HCT116 (cell line): Measurements from ENCODE around the gene FOXJ1. TPM values are rescaled to one million over a fixed set of nuclear protein-coding genes. Genes with fewer than 3 reads are reported as not detected.
A peak's percentile ranks its signal among the peaks of the same experiment; 100 is the strongest.

ENCODE experiments used
- ATAC-seq: fragments of 200-7000 bp; cut with Tn5 transposase; 2 replicates; pipeline ENCODE4 v1.9.1; 2020; ENCODE audit warnings: mild to moderate bottlenecking, moderate library complexity
- BruUV-seq: library from RNA; stranded (reverse); fragments of 400-500 nt; replicated peaks from 2 replicates; lab custom pipeline; 2021; lab: Mats Ljungman, UMichigan
- CTCF ChIA-PET: fragments of 300-600 bp; sonication (Branson Sonifier 250); formaldehyde crosslinking; loops from one replicate; lab custom pipeline; 2021; ENCODE audit warnings: antibody characterized with exemption; lab: Charles Lee
- POLR2A ChIA-PET: fragments of 300-600, 350-600 bp; sonication (Branson Sonifier 250); formaldehyde crosslinking; loops from one replicate; lab custom pipeline; 2021; ENCODE audit warnings: antibody characterized with exemption; lab: Charles Lee
- RAD21 ChIA-PET, 2 experiments: fragments of 300-600 bp; sonication (Branson Sonifier 250); formaldehyde crosslinking; loops; one replicate each; lab custom pipeline; 2023; ENCODE audit warnings: low total read pairs in 2 of 2; ENCODE audit not compliant: uncharacterized antibody in 2 of 2, unreplicated experiment in 2 of 2, low non-redundant PET in 1 of 2; lab: Charles Lee
- DNase-seq: peaks from one replicate; pipeline ENCODE4 v3.0.0-alpha.2; 2010; ENCODE audit warnings: low read depth, low spot score
- H2AFZ ChIP-seq: fragments of 200-600 bp; shearing (Covaris generic), sonication (generic); 2 replicates; pipeline ENCODE4 v1.6.1; 2017; ENCODE audit warnings: low read depth, mixed run types, mixed read lengths, antibody characterized with exemption, low read length; ENCODE audit not compliant: poor library complexity, severe bottlenecking
- H3K27ac ChIP-seq: 2 replicates; pipeline ENCODE4 v1.5.1; 2012; ENCODE audit warnings: low read depth, low read length
- H3K27me3 ChIP-seq: fragments of 200-600 bp; sonication (generic); 2 replicates; pipeline ENCODE4 v1.6.1; 2016; ENCODE audit warnings: mixed run types, low read length, mixed read lengths; ENCODE audit not compliant: insufficient read depth
- H3K36me3 ChIP-seq, 2 experiments: fragments of 200-500 bp in 1 of 2; fragments of 200-600 bp in 1 of 2; sonication (Bioruptor generic) in 1 of 2; sonication (generic) in 1 of 2; 2 replicates each; pipeline versions ENCODE4 v1.5.1 to v1.6.1; 2014 to 2016; ENCODE audit warnings: low read length in 2 of 2, inconsistent platforms in 1 of 2, mixed read lengths in 1 of 2, mixed run types in 1 of 2; ENCODE audit not compliant: insufficient read depth in 2 of 2, control insufficient read depth in 1 of 2
- H3K4me1 ChIP-seq, 2 experiments: fragments of 200-600 bp in 1 of 2; sonication (generic) in 1 of 2; 2 replicates each; pipeline versions ENCODE4 v1.5.1 to v1.6.1; 2012 to 2017; ENCODE audit warnings: low read length in 2 of 2, inconsistent platforms in 1 of 2, mild to moderate bottlenecking in 1 of 2, mixed read lengths in 1 of 2, mixed run types in 1 of 2, moderate library complexity in 1 of 2; ENCODE audit not compliant: insufficient read depth in 2 of 2, control insufficient read depth in 1 of 2
- H3K4me2 ChIP-seq: fragments of 200-600 bp; sonication (generic); 2 replicates; pipeline ENCODE4 v1.6.1; 2017; ENCODE audit warnings: mixed run types, low read length, mixed read lengths
- H3K4me3 ChIP-seq, 2 experiments: fragments of 200-600 bp in 1 of 2; sonication (generic) in 1 of 2; replicated peaks in 1 of 2; 2 replicates each; pipeline ENCODE4 v1.5.1; 2011 to 2016; ENCODE audit warnings: low read length in 2 of 2, control low read depth in 1 of 2, low read depth in 1 of 2, mild to moderate bottlenecking in 1 of 2, mixed read lengths in 1 of 2, mixed run types in 1 of 2
- H3K79me2 ChIP-seq: fragments of 200-600 bp; sonication (generic); 2 replicates; pipeline ENCODE4 v1.6.1; 2017; ENCODE audit warnings: mild to moderate bottlenecking, mixed run types, low read length, moderate library complexity, mixed read lengths; ENCODE audit not compliant: insufficient read depth
- H3K9ac ChIP-seq: fragments of 200-600 bp; sonication (generic); 2 replicates; pipeline ENCODE4 v1.6.1; 2016; ENCODE audit warnings: low read length, mixed read lengths
- H3K9me2 ChIP-seq: fragments of 200-600 bp; sonication (generic), shearing (Covaris generic); 2 replicates; pipeline ENCODE4 v1.6.1; 2017; ENCODE audit warnings: mixed run types, mild to moderate bottlenecking, moderate library complexity; ENCODE audit not compliant: insufficient read depth
- H3K9me3 ChIP-seq, 2 experiments: fragments of 200-500 bp in 1 of 2; fragments of 200-600 bp in 1 of 2; sonication (Bioruptor generic) in 1 of 2; sonication (generic) in 1 of 2; 2 replicates each; pipeline ENCODE4 v1.6.1; 2014 to 2017; ENCODE audit warnings: low read length in 2 of 2, mixed read lengths in 2 of 2, inconsistent platforms in 1 of 2, low read depth in 1 of 2, mild to moderate bottlenecking in 1 of 2, mixed run types in 1 of 2, moderate library complexity in 1 of 2; ENCODE audit not compliant: control insufficient read depth in 1 of 2, insufficient read depth in 1 of 2
- H4K20me1 ChIP-seq: fragments of 200-600 bp; sonication (generic), shearing (Covaris generic); 2 replicates; pipeline ENCODE4 v1.6.1; 2017; ENCODE audit warnings: mixed run types, mild to moderate bottlenecking, moderate library complexity; ENCODE audit not compliant: insufficient read depth
- CBX3 ChIP-seq: IDR thresholded peaks from 2 replicates; pipeline ENCODE4 v1.6.1; 2012; ENCODE audit warnings: low read depth
- FOSL1 ChIP-seq: IDR thresholded peaks from 2 replicates; pipeline ENCODE4 v1.6.1; 2012; ENCODE audit warnings: low read depth
- SIN3A ChIP-seq: IDR thresholded peaks from 2 replicates; pipeline ENCODE4 v1.6.1; 2012; ENCODE audit warnings: low read depth
- SRF ChIP-seq: IDR thresholded peaks from 2 replicates; pipeline ENCODE4 v1.6.1; 2012; ENCODE audit warnings: low read depth
- TCF7L2 ChIP-seq: IDR thresholded peaks from 2 replicates; pipeline ENCODE4 v1.7.0; 2011; ENCODE audit warnings: borderline replicate concordance, inconsistent platforms; ENCODE audit not compliant: insufficient read depth, insufficient read length; ENCODE audit errors: extremely low read depth
- ZFX ChIP-seq: fragments of 450-650 bp; IDR thresholded peaks from 2 replicates; pipeline ENCODE4 v1.6.1; 2017
- intact Hi-C: fragments of 100-400 bp; cut with micrococcal nuclease; formaldehyde crosslinking; loops from 2 replicates; pipeline ENCODE4 v1.10.0; 2022
- total RNA-seq: library from RNA; stranded (reverse); gene quantifications from one replicate; pipeline ENCODE4 v1.2.1, GENCODE V29; 2021; ENCODE audit not compliant: unreplicated experiment
- TF ChIP-seq, protein P1 (sequence below): IDR thresholded peaks from 2 replicates; pipeline ENCODE4 v1.6.1; 2012
- TF ChIP-seq, protein P2 (sequence below), 3 experiments: fragments of 200-600 bp in 1 of 3; sonication (generic) in 1 of 3; IDR thresholded peaks in 2 of 3; conservative IDR thresholded peaks in 1 of 3; 2 replicates each; pipeline ENCODE4 v1.5.1; 2012 to 2017; ENCODE audit warnings: low read depth in 2 of 3, low read length in 2 of 3, antibody characterized with exemption in 1 of 3, borderline replicate concordance in 1 of 3, control low read depth in 1 of 3, mild to moderate bottlenecking in 1 of 3, mixed read lengths in 1 of 3, mixed run types in 1 of 3, moderate library complexity in 1 of 3; ENCODE audit not compliant: insufficient read depth in 1 of 3
- TF ChIP-seq, protein P3 (sequence below): IDR thresholded peaks from 2 replicates; pipeline ENCODE4 v1.6.1; 2012
- TF ChIP-seq, protein P4 (sequence below): IDR thresholded peaks from 2 replicates; pipeline ENCODE4 v1.6.1; 2012; ENCODE audit warnings: low read depth

Gene FOXJ1
- total RNA-seq, 1 experiment from 2014 or later = 0.61 TPM

DNA sequence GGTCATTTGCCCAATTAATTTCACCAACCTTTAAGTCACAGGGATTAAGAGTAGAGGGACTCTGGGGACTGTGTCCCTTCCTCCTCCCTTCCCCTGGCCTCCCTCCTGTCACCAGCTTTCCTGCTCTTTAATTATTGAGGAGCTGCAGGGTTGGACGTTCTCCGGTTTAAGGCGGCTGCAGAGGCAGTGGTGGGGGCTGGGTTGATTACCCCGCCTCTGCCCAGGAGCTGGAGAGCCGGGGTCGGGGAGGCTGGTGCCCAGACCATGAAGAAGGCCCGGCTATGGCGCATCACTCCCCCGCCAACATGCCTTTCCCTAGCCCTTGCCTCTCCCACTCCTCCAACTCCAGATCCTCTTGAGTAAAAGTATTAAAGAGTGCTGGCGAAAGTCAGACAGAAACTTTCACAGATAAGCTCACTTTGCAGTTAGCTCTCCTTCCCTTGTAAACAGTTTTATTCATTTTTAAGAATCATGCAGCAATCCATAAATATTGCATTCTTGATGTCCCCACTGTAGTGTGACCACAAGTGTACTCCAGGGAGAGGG is 1.1 kb upstream of the FOXJ1 start:
- ChIA-PET RAD21 (interaction anchor here in 1 of 2 experiments (0.6 to 1.6 kb wide), 2 partner anchors 13 to 19 kb away, joined by 3 to 4 read pairs; no protein-coding TSS in a partner anchor), POLR2A (interaction anchor here (3.1 kb wide), 1 partner anchor 9 kb away, joined by 18 read pairs; no protein-coding TSS in a partner anchor), CTCF (interaction anchor here (1.8 kb wide), 1 partner anchor 9 kb away, joined by 10 read pairs; no protein-coding TSS in a partner anchor)
- ATAC-seq (no peak), DNase-seq (no peak)
- Histone ChIP-seq H3K4me3 (no peak overlapping the region), H3K9me3 (no peaks in the 10 kb centered on the region), H3K27me3 (no peaks in the 10 kb centered on the region), H3K36me3 (no peaks in the 10 kb centered on the region), H4K20me1 (no peaks in the 10 kb centered on the region), H2AFZ (peak overlapping the region; percentile 82), H3K9ac (no peak overlapping the region), H3K4me1 (peaks cover 17 to 30% of the 10 kb centered on the region in 2 experiments; a peak in 3 of 4 replicates), H3K27ac (no peak overlapping the region), H3K4me2 (no peak overlapping the region), H3K79me2 (no peaks in the 10 kb centered on the region), H3K9me2 (no peaks in the 10 kb centered on the region)
- no TSS peak for BruUV-seq
- intact Hi-C loops = no loop called here
- TF ChIP-seq, protein P1, sequence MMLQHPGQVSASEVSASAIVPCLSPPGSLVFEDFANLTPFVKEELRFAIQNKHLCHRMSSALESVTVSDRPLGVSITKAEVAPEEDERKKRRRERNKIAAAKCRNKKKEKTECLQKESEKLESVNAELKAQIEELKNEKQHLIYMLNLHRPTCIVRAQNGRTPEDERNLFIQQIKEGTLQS = no peak
- no peak for TF ChIP-seq CBX3
- TF ChIP-seq, protein P2, sequence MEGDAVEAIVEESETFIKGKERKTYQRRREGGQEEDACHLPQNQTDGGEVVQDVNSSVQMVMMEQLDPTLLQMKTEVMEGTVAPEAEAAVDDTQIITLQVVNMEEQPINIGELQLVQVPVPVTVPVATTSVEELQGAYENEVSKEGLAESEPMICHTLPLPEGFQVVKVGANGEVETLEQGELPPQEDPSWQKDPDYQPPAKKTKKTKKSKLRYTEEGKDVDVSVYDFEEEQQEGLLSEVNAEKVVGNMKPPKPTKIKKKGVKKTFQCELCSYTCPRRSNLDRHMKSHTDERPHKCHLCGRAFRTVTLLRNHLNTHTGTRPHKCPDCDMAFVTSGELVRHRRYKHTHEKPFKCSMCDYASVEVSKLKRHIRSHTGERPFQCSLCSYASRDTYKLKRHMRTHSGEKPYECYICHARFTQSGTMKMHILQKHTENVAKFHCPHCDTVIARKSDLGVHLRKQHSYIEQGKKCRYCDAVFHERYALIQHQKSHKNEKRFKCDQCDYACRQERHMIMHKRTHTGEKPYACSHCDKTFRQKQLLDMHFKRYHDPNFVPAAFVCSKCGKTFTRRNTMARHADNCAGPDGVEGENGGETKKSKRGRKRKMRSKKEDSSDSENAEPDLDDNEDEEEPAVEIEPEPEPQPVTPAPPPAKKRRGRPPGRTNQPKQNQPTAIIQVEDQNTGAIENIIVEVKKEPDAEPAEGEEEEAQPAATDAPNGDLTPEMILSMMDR (IDR thresholded peaks at IDR 0.05 in 2 of 3, conservative IDR thresholded peaks at IDR 0.05 in 1 of 3; ENCODE audit: borderline replicate concordance in 1 of 3, insufficient read depth in 1 of 3, low read depth in 2 of 3, low read length in 2 of 3) = no peak
- TF ChIP-seq SRF = no peak
- TF ChIP-seq FOSL1 = no peak
- TF ChIP-seq SIN3A = no peak
- TF ChIP-seq, protein P3, sequence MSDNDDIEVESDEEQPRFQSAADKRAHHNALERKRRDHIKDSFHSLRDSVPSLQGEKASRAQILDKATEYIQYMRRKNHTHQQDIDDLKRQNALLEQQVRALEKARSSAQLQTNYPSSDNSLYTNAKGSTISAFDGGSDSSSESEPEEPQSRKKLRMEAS = no peak
- no peak for TF ChIP-seq TCF7L2
- TF ChIP-seq ZFX = no peak
- TF ChIP-seq, protein P4, sequence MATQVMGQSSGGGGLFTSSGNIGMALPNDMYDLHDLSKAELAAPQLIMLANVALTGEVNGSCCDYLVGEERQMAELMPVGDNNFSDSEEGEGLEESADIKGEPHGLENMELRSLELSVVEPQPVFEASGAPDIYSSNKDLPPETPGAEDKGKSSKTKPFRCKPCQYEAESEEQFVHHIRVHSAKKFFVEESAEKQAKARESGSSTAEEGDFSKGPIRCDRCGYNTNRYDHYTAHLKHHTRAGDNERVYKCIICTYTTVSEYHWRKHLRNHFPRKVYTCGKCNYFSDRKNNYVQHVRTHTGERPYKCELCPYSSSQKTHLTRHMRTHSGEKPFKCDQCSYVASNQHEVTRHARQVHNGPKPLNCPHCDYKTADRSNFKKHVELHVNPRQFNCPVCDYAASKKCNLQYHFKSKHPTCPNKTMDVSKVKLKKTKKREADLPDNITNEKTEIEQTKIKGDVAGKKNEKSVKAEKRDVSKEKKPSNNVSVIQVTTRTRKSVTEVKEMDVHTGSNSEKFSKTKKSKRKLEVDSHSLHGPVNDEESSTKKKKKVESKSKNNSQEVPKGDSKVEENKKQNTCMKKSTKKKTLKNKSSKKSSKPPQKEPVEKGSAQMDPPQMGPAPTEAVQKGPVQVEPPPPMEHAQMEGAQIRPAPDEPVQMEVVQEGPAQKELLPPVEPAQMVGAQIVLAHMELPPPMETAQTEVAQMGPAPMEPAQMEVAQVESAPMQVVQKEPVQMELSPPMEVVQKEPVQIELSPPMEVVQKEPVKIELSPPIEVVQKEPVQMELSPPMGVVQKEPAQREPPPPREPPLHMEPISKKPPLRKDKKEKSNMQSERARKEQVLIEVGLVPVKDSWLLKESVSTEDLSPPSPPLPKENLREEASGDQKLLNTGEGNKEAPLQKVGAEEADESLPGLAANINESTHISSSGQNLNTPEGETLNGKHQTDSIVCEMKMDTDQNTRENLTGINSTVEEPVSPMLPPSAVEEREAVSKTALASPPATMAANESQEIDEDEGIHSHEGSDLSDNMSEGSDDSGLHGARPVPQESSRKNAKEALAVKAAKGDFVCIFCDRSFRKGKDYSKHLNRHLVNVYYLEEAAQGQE = no peak
